Activated effector memory CD4-positive, alpha-beta T cell treated with anti-CD3 and anti-CD28 coated beads, Interleukin-2, amount 50 U/mL, for 16 hours (primary cell): ENCODE results near the gene DAGLA.
A peak's percentile ranks its signal among the peaks of the same experiment; 100 is the strongest.

ENCODE experiments used
- DNase-seq: peaks from one replicate; pipeline ENCODE4 v3.0.0-alpha.2; 2020

The DAGLA gene

GRCh38 chr11:61731211-61731951, 51.2 kb downstream of the DAGLA start:
- no peak for DNase-seq

- no peak for DNase-seq
Measured at GRCh38 chr11:61731952-61732675, 51.9 kb downstream of the DAGLA start.

GRCh38 chr11:61732705-61733104, 52.5 kb downstream of the DAGLA start:
- DNase-seq = no peak

GRCh38 chr11:61733120-61733978, 53.2 kb downstream of the DAGLA start:
- peak; percentile 94 for DNase-seq

GRCh38 chr11:61734767-61735166, 54.6 kb downstream of the DAGLA start:
- no peak for DNase-seq

GRCh38 chr11:61735391-61735790, 55.2 kb downstream of the DAGLA start:
- no peak for DNase-seq

- no peak for DNase-seq
Measured at GRCh38 chr11:61736310-61736709, 56.1 kb downstream of the DAGLA start.

- no peak for DNase-seq
Measured at GRCh38 chr11:61737131-61737530, 56.9 kb downstream of the DAGLA start.

GRCh38 chr11:61737636-61738386, 57.6 kb downstream of the DAGLA start:
- no peak for DNase-seq

- DNase-seq = no peak
Measured at GRCh38 chr11:61738776-61739175, 58.6 kb downstream of the DAGLA start.

- no peak for DNase-seq
Measured at GRCh38 chr11:61739413-61739812, 59.2 kb downstream of the DAGLA start.

- no peak for DNase-seq
Measured at GRCh38 chr11:61739966-61740365, 59.8 kb downstream of the DAGLA start.

- DNase-seq = no peak
Measured at GRCh38 chr11:61742391-61742790, 62.2 kb downstream of the DAGLA start.

- no peak for DNase-seq
Measured at GRCh38 chr11:61743486-61744095, 63.4 kb downstream of the DAGLA start.

- DNase-seq = no peak
Measured at GRCh38 chr11:61744181-61744580, 64.0 kb downstream of the DAGLA start.

- no peak for DNase-seq
Measured at GRCh38 chr11:61744609-61745156, 64.5 kb downstream of the DAGLA start.

- no peak for DNase-seq
Measured at GRCh38 chr11:61745781-61746441, 65.7 kb downstream of the DAGLA start.

GRCh38 chr11:61746442-61747191, 66.4 kb downstream of the DAGLA start:
- DNase-seq = no peak

- DNase-seq = peak; percentile 78
Measured at GRCh38 chr11:61747192-61747966, 67.2 kb downstream of the DAGLA start.

GRCh38 chr11:61747967-61748285, 67.7 kb downstream of the DAGLA start:
- no peak for DNase-seq
